ENCODE data around the gene TTC1. TPM values are rescaled to one million over a fixed set of nuclear protein-coding genes. Genes with fewer than 3 reads are reported as not detected.

Gene TTC1
- polyA plus RNA-seq, 1 of the 3 experiments (the other 2 are of a cell fraction) = 37.0 TPM

DNA sequence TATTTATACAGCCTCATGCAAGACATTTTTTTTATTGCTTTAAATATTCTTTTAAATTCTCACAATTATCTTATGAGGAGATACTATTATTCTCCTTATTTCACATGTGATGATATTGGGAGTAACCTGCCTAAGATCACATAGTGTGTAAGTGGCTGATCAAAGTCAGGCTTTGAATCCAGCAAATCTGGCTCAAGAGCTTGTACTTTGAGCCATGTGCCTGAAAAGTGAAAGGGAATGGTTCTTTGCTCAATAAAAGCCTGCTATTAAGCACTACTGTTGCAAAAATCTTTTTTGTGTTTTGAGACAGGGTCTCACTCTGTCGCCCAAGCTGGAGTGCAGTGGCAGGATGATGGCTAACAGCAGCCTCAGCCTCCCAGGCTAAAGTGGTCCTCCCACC, 75.2 kb downstream of the TTC1 start:
- Histone ChIP-seq H3K4me3 (ENCODE audit: low read depth in 2 of 2, low read length in 1 of 2) (no peak overlapping the region), H2AFZ (ENCODE audit: low read depth) (no peak overlapping the region), H4K20me1 (ENCODE audit: insufficient read depth) (no peaks in the 10 kb centered on the region), H3F3A (replicated peaks; ENCODE audit: insufficient read depth) (peaks cover 29% of the 10 kb centered on the region), H3K9ac (peak overlapping the region; percentile 43; the same call in 1 of the 2 replicates), H3K4me1 (ENCODE audit: control insufficient read depth in 1 of 2, insufficient read depth in 2 of 2, low read depth in 1 of 2, low read length in 1 of 2) (peaks cover 0 to 24% of the 10 kb centered on the region in 2 experiments; a peak in 3 of 4 replicates), H3K9me2 (no peaks in the 10 kb centered on the region), H3K36me3 (replicated peaks in 1 of 2; ENCODE audit: control insufficient read depth in 1 of 2, insufficient read depth in 2 of 2, low read length in 1 of 2) (peaks cover 2% of the 10 kb centered on the region in 2 experiments), H3K9me3 (no peaks in the 10 kb centered on the region), H3K79me2 (ENCODE audit: insufficient read depth) (peaks cover 32% of the 10 kb centered on the region), H3K27ac (ENCODE audit: low read depth in 2 of 2, low read length in 1 of 2) (peak overlapping the region; percentile 54 to 72; a peak in 3 of 4 replicates), H3K27me3 (ENCODE audit: insufficient read depth) (no peaks in the 10 kb centered on the region), H3K4me2 (peak overlapping the region; percentile 58)
- ChIA-PET CTCF (interaction anchor here (0.8 kb wide), 1 partner anchor 276 kb away, joined by 3 read pairs; no protein-coding TSS in a partner anchor), POLR2A (no interaction called here)
- TF ChIP-seq EP300 (IDR thresholded peaks at IDR 0.05; ENCODE audit: borderline replicate concordance in 1 of 2, low read depth in 1 of 2, low read length in 1 of 2) (no peak), USF1 (IDR thresholded peaks at IDR 0.05; ENCODE audit: borderline replicate concordance, low read depth) (no peak), EZH2phosphoT487 (IDR thresholded peaks at IDR 0.05; ENCODE audit: borderline replicate concordance, low read depth) (no peak), REST (IDR thresholded peaks at IDR 0.05; ENCODE audit: low read depth, low read length) (no peak), ELF1 (IDR thresholded peaks at IDR 0.05) (no peak), RXRA (IDR thresholded peaks at IDR 0.05; ENCODE audit: borderline replicate concordance, low read depth) (no peak), POLR2AphosphoS5 (IDR thresholded peaks at IDR 0.05; ENCODE audit: low read depth, low read length) (no peak), SMC3 (IDR thresholded peaks at IDR 0.05; ENCODE audit: low read depth, low read length) (no peak), FOXM1 (IDR thresholded peaks at IDR 0.05; ENCODE audit: low read depth) (no peak), TCF12 (IDR thresholded peaks at IDR 0.05) (no peak), JUND (IDR thresholded peaks at IDR 0.05) (no peak), RFX5 (IDR thresholded peaks at IDR 0.05; ENCODE audit: low read length) (no peak), PBX3 (IDR thresholded peaks at IDR 0.05) (no peak), MXI1 (IDR thresholded peaks at IDR 0.05; ENCODE audit: low read depth, low read length) (no peak), SIN3A (IDR thresholded peaks at IDR 0.05; ENCODE audit: borderline replicate concordance, low read depth, low read length) (no peak)
- TF ChIP-seq, protein P1, sequence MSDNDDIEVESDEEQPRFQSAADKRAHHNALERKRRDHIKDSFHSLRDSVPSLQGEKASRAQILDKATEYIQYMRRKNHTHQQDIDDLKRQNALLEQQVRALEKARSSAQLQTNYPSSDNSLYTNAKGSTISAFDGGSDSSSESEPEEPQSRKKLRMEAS (IDR thresholded peaks at IDR 0.05; ENCODE audit: low read depth) = no peak
- no peak for DNase-seq
- WGBS (ENCODE audit: low lambda C conversion rate) = 100% methylated on average over 1 of the region's 1 CpG

All from SK-N-SH (cell line).